Measurements from ENCODE around the gene UBC. TPM values are rescaled to one million over a fixed set of nuclear protein-coding genes. Genes with fewer than 3 reads are reported as not detected.

Gene UBC
- total and polyA plus RNA-seq, 2 of the 4 experiments (the other 2 are of a cell fraction): 2,042 to 4,320 TPM

GRCh38 chr12:124941170-124941527 is 26.7 kb upstream of the UBC start:
- H4K8ac ChIP-seq (ENCODE audit: low read depth in 2 of 2, low read length in 2 of 2): peak overlapping the region; percentile 93 to 98
- no peak overlapping the region for H3K56ac ChIP-seq (ENCODE audit: extremely low read depth, insufficient read depth, low read length)
- peak overlapping the region; percentile 65 for H2AK5ac ChIP-seq (ENCODE audit: low read depth, low read length)
- peak overlapping the region; percentile 49 for H3K14ac ChIP-seq (replicated peaks; ENCODE audit: low read depth, low read length)
- peak overlapping the region; percentile 92 for H2AFZ ChIP-seq (replicated peaks; ENCODE audit: low read length, poor library complexity)
- 0 out of 3 replicates have a peak overlapping the region, but pooled peaks have one; percentile 5 for H2BK15ac ChIP-seq (ENCODE audit: low read depth, low read length)
- dilution Hi-C loops (cut with HindIII; ENCODE audit: low sequenced_read_pairs, unreplicated experiment) (no loop called here), intact Hi-C loops (cut with micrococcal nuclease) (no loop called here), in situ Hi-C loops (cut with MboI; ENCODE audit: low sequenced_read_pairs) (no loop called here)
- no peak for DNase-seq
- H3K4me1 ChIP-seq (ENCODE audit: control insufficient read depth, insufficient read depth, low read length): peaks cover 2% of the 10 kb centered on the region; the same call in 1 of the 2 replicates
- H3K4me3 ChIP-seq (ENCODE audit: insufficient read depth, low read depth, low read length): no peak overlapping the region
- peaks cover 0 to 8% of the 10 kb centered on the region in 2 experiments; a peak in 1 of 4 replicates for H3K79me1 ChIP-seq (ENCODE audit: low read depth in 1 of 2, low read length in 2 of 2)
- BruUV-seq (replicated peaks): no TSS peak
- H3K27ac ChIP-seq (ENCODE audit: insufficient read depth, low read length): peak overlapping the region; percentile 21
- H3K9me3 ChIP-seq (ENCODE audit: control insufficient read depth, insufficient read depth, low read length): no peaks in the 10 kb centered on the region
- H2AK9ac ChIP-seq (replicated peaks; ENCODE audit: low read depth, low read length, poor library complexity): peak overlapping the region; percentile 98
- 72% methylated on average over 2 of the region's 7 CpGs; no CpG with 5 or more reads in 1 of the 2 experiments for WGBS, 2 experiments (ENCODE audit: extremely low coverage in 2 of 2, insufficient read length in 1 of 2)
- peak overlapping the region; percentile 54 for H3K4me2 ChIP-seq (ENCODE audit: low read depth, low read length)
- H2BK20ac ChIP-seq (ENCODE audit: low read depth, low read length): no peak overlapping the region
- peaks cover 6% of the 10 kb centered on the region; the same call in 1 of the 2 replicates for H3K9me1 ChIP-seq (ENCODE audit: insufficient read depth, low read length)
- H3K23ac ChIP-seq (ENCODE audit: low read depth, low read length): peak overlapping the region; percentile 57
- CTCF ChIA-PET: interaction anchor here (0.7 to 4.3 kb wide), 5 partner anchors 13 to 34 kb away, joined by 3 to 32 read pairs (median 4); no protein-coding TSS in a partner anchor
- TF ChIP-seq ELK1 (IDR thresholded peaks at IDR 0.05; ENCODE audit: borderline replicate concordance, low read depth, low read length) (no peak), POLR2A (IDR thresholded peaks at IDR 0.05; ENCODE audit: low read depth, low read length) (no peak), MAZ (IDR thresholded peaks at IDR 0.05; ENCODE audit: borderline replicate concordance, low read depth, low read length) (no peak), CEBPB (IDR thresholded peaks at IDR 0.05; ENCODE audit: low read depth, low read length) (no peak), NFE2L2 (IDR thresholded peaks at IDR 0.05; ENCODE audit: low read depth, low read length) (no peak), CHD1 (IDR thresholded peaks at IDR 0.05; ENCODE audit: low read depth, low read length) (no peak)
- ATAC-seq (ENCODE audit: low read depth): no peak
- H4K20me1 ChIP-seq (ENCODE audit: insufficient read depth, low read length): peaks cover 7% of the 10 kb centered on the region
- H3K27me3 ChIP-seq (ENCODE audit: control insufficient read depth, insufficient read depth, low read length): no peaks in the 10 kb centered on the region
- H2BK5ac ChIP-seq (ENCODE audit: low read depth, low read length, poor library complexity, severe bottlenecking): peak overlapping the region; percentile 63
- H3K4ac ChIP-seq (ENCODE audit: low read depth, low read length): peak overlapping the region; percentile 90
- no peak overlapping the region for H3K18ac ChIP-seq (ENCODE audit: low read depth, low read length)
- peak overlapping the region; percentile 78 for H4K91ac ChIP-seq (ENCODE audit: insufficient read depth, low read depth, low read length)
- H3K9ac ChIP-seq (ENCODE audit: low read depth, low read length): peak overlapping the region; percentile 19; the same call in 1 of the 2 replicates
- no peaks in the 10 kb centered on the region for H3K36me3 ChIP-seq (ENCODE audit: control insufficient read depth, insufficient read depth, low read length)
- H4K5ac ChIP-seq (ENCODE audit: low read depth, low read length): peak overlapping the region; percentile 36
- POLR2A ChIA-PET (ENCODE audit: unreplicated experiment): interaction anchor here (0.6 to 1.3 kb wide), 3 partner anchors 25 to 36 kb away, joined by 3 to 6 read pairs (median 4); partner anchors contain the start of gene UBC
- peak overlapping the region; percentile 51; the same call in 1 of the 2 replicates for H2BK120ac ChIP-seq (ENCODE audit: low read depth, low read length)
